ENCODE measurements around the gene COL5A1. TPM values are rescaled to one million over a fixed set of nuclear protein-coding genes. Genes with fewer than 3 reads are reported as not detected.

The COL5A1 gene
- polyA plus RNA-seq, 1 donor (not counting 4 experiments of a cell fraction or from before 2014, with no cell fraction given): 3.1 TPM

GRCh38 chr9:134678206-134678605 is 36.6 kb downstream of the COL5A1 start:
- Histone ChIP-seq H3K36me3 (ENCODE audit: control insufficient read depth in 2 of 2, extremely low read depth in 1 of 2, insufficient read depth in 2 of 2, low read length in 2 of 2) (no peaks in the 10 kb centered on the region), H3K9ac (ENCODE audit: control insufficient read depth, extremely low read depth, insufficient read depth, low read length) (no peak overlapping the region), H3K9me3 (ENCODE audit: control insufficient read depth, low read depth, low read length) (no peaks in the 10 kb centered on the region), H3K4me3 (ENCODE audit: control insufficient read depth in 2 of 3, extremely low read depth in 1 of 3, insufficient read depth in 2 of 3, low read depth in 1 of 3, low read length in 3 of 3) (no peak overlapping the region), H3K27ac (ENCODE audit: control insufficient read depth, insufficient read depth, low read length) (no peak overlapping the region), H3K27me3 (ENCODE audit: control insufficient read depth, extremely low read depth, insufficient read depth, low read length) (no peaks in the 10 kb centered on the region), H3K4me1 (ENCODE audit: control insufficient read depth, extremely low read depth, insufficient read depth, low read length) (no peaks in the 10 kb centered on the region), H3K79me2 (ENCODE audit: control insufficient read depth, insufficient read depth, low read length) (no peaks in the 10 kb centered on the region), H3K4me2 (ENCODE audit: control insufficient read depth, extremely low read depth, insufficient read depth, low read depth, low read length) (no peak overlapping the region), H3K9me1 (ENCODE audit: control insufficient read depth, extremely low read depth, insufficient read depth, low read length) (no peaks in the 10 kb centered on the region), H4K20me1 (ENCODE audit: control insufficient read depth, extremely low read depth, insufficient read depth, low read length) (no peaks in the 10 kb centered on the region), H2AFZ (ENCODE audit: control insufficient read depth, low read length) (no peak overlapping the region)
- dilution Hi-C loops (cut with MboI; ENCODE audit: extremely low pct_ligation_motif_present, low sequenced_read_pairs): no loop called here
- DNase-seq (ENCODE audit: low read depth, low spot score) (no peak), FAIRE-seq (no peak)
- TF ChIP-seq EZH2 (IDR thresholded peaks at IDR 0.05; ENCODE audit: low read length) (no peak), CTCF (optimal IDR thresholded peaks at IDR 0.05 in 1 of 3, IDR thresholded peaks at IDR 0.05 in 1 of 3, conservative IDR thresholded peaks at IDR 0.05 in 1 of 3; ENCODE audit: extremely low read depth in 1 of 3, insufficient read depth in 2 of 3, low read length in 3 of 3) (no peak)

- Histone ChIP-seq H3K9me3 (ENCODE audit: control insufficient read depth, low read depth, low read length) (no peaks in the 10 kb centered on the region), H3K27me3 (ENCODE audit: control insufficient read depth, extremely low read depth, insufficient read depth, low read length) (no peaks in the 10 kb centered on the region), H3K36me3 (ENCODE audit: control insufficient read depth in 2 of 2, extremely low read depth in 1 of 2, insufficient read depth in 2 of 2, low read length in 2 of 2) (no peaks in the 10 kb centered on the region), H3K4me2 (ENCODE audit: control insufficient read depth, extremely low read depth, insufficient read depth, low read depth, low read length) (no peak overlapping the region), H3K9me1 (ENCODE audit: control insufficient read depth, extremely low read depth, insufficient read depth, low read length) (no peaks in the 10 kb centered on the region), H3K79me2 (ENCODE audit: control insufficient read depth, insufficient read depth, low read length) (no peaks in the 10 kb centered on the region), H3K4me1 (ENCODE audit: control insufficient read depth, extremely low read depth, insufficient read depth, low read length) (no peaks in the 10 kb centered on the region), H2AFZ (ENCODE audit: control insufficient read depth, low read length) (no peak overlapping the region), H3K9ac (ENCODE audit: control insufficient read depth, extremely low read depth, insufficient read depth, low read length) (no peak overlapping the region), H4K20me1 (ENCODE audit: control insufficient read depth, extremely low read depth, insufficient read depth, low read length) (no peaks in the 10 kb centered on the region), H3K4me3 (ENCODE audit: control insufficient read depth in 2 of 3, extremely low read depth in 1 of 3, insufficient read depth in 2 of 3, low read depth in 1 of 3, low read length in 3 of 3) (no peak overlapping the region), H3K27ac (ENCODE audit: control insufficient read depth, insufficient read depth, low read length) (no peak overlapping the region)
- dilution Hi-C loops (cut with MboI; ENCODE audit: extremely low pct_ligation_motif_present, low sequenced_read_pairs): no loop called here
- no peak for TF ChIP-seq EZH2 (IDR thresholded peaks at IDR 0.05; ENCODE audit: low read length)
- no peak for TF ChIP-seq CTCF (optimal IDR thresholded peaks at IDR 0.05 in 1 of 3, IDR thresholded peaks at IDR 0.05 in 1 of 3, conservative IDR thresholded peaks at IDR 0.05 in 1 of 3; ENCODE audit: extremely low read depth in 1 of 3, insufficient read depth in 2 of 3, low read length in 3 of 3)
- FAIRE-seq (no peak), DNase-seq (ENCODE audit: low read depth, low spot score) (no peak)
Observed at GRCh38 chr9:134678666-134679443, 37.3 kb downstream of the COL5A1 start.
